ENCODE measurements around the gene SLC38A4.

The SLC38A4 gene

GRCh38 chr12:46722394-46723185, 103.2 kb downstream of the SLC38A4 start:
- no peak for TF ChIP-seq CTCF (IDR thresholded peaks at IDR 0.05; ENCODE audit: low read depth, low read length)
- no peaks in the 10 kb centered on the region for H3K4me1 ChIP-seq
- no peaks in the 10 kb centered on the region for H3K27me3 ChIP-seq
- DNase-seq, result no peak
- no peaks in the 10 kb centered on the region for H3K36me3 ChIP-seq
- no peak overlapping the region for H3K4me3 ChIP-seq (ENCODE audit: low read depth, low read length)
- no peaks in the 10 kb centered on the region for H3K9me3 ChIP-seq

- Histone ChIP-seq H3K9me3 (no peaks in the 10 kb centered on the region), H3K36me3 (no peaks in the 10 kb centered on the region), H3K4me1 (no peaks in the 10 kb centered on the region), H3K4me3 (ENCODE audit: low read depth, low read length) (no peak overlapping the region), H3K27me3 (no peaks in the 10 kb centered on the region)
- no peak for TF ChIP-seq CTCF (IDR thresholded peaks at IDR 0.05; ENCODE audit: low read depth, low read length)
- no peak for DNase-seq
Observed at GRCh38 chr12:46718495-46718894, 107.3 kb downstream of the SLC38A4 start.

- H3K27me3 ChIP-seq, result no peaks in the 10 kb centered on the region
- no peaks in the 10 kb centered on the region for H3K4me1 ChIP-seq
- no peak for TF ChIP-seq CTCF (IDR thresholded peaks at IDR 0.05; ENCODE audit: low read depth, low read length)
- H3K4me3 ChIP-seq (ENCODE audit: low read depth, low read length), result no peak overlapping the region
- DNase-seq, result no peak
- no peaks in the 10 kb centered on the region for H3K9me3 ChIP-seq
- H3K36me3 ChIP-seq, result no peaks in the 10 kb centered on the region
Observed at GRCh38 chr12:46717868-46718267, 107.9 kb downstream of the SLC38A4 start.

GRCh38 chr12:46717159-46717558, 108.6 kb downstream of the SLC38A4 start:
- Histone ChIP-seq H3K9me3 (no peaks in the 10 kb centered on the region), H3K4me3 (ENCODE audit: low read depth, low read length) (no peak overlapping the region), H3K36me3 (no peaks in the 10 kb centered on the region), H3K27me3 (no peaks in the 10 kb centered on the region), H3K4me1 (no peaks in the 10 kb centered on the region)
- TF ChIP-seq CTCF (IDR thresholded peaks at IDR 0.05; ENCODE audit: low read depth, low read length), result no peak
- DNase-seq, result no peak

All from BE2C (cell line).